Measurements from ENCODE around the gene ITGA11.

The ITGA11 gene, protein sequence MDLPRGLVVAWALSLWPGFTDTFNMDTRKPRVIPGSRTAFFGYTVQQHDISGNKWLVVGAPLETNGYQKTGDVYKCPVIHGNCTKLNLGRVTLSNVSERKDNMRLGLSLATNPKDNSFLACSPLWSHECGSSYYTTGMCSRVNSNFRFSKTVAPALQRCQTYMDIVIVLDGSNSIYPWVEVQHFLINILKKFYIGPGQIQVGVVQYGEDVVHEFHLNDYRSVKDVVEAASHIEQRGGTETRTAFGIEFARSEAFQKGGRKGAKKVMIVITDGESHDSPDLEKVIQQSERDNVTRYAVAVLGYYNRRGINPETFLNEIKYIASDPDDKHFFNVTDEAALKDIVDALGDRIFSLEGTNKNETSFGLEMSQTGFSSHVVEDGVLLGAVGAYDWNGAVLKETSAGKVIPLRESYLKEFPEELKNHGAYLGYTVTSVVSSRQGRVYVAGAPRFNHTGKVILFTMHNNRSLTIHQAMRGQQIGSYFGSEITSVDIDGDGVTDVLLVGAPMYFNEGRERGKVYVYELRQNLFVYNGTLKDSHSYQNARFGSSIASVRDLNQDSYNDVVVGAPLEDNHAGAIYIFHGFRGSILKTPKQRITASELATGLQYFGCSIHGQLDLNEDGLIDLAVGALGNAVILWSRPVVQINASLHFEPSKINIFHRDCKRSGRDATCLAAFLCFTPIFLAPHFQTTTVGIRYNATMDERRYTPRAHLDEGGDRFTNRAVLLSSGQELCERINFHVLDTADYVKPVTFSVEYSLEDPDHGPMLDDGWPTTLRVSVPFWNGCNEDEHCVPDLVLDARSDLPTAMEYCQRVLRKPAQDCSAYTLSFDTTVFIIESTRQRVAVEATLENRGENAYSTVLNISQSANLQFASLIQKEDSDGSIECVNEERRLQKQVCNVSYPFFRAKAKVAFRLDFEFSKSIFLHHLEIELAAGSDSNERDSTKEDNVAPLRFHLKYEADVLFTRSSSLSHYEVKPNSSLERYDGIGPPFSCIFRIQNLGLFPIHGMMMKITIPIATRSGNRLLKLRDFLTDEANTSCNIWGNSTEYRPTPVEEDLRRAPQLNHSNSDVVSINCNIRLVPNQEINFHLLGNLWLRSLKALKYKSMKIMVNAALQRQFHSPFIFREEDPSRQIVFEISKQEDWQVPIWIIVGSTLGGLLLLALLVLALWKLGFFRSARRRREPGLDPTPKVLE

DNA sequence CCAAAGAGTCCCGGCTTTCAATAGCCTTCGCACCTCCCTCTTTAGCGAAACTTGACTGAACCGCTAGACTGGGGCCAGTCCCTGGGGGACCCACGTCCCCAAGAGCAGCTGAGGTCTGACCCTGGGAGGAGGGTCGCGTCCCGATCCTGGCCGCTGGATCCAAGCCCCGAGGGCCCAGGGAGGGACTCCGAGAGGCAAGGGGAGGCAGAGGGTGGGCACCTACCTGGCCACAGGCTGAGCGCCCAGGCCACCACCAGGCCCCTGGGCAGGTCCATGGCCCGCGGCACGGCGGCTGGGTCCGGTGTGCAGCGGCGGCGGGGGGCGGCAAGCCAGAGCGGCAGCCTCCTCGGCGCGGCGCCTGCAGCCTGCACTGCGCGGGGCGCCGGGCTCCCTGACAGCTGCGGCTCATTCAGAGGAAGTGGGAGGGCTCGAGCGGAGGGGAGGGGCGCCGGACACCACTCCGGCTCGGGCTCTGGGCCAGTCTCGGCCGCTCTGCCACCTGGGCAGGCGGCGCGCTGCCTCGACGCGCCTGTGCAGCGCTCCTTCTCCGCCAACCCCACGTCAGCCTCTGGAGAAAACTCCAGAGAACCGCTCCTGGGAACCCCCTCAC, at the start of gene ITGA11:
TSS of gene ITGA11 (minus strand) at position 372 of the 610 bp plus-strand sequence. CDS start at position 275, 97 bp downstream.
- DNase-seq = no peak

DNA sequence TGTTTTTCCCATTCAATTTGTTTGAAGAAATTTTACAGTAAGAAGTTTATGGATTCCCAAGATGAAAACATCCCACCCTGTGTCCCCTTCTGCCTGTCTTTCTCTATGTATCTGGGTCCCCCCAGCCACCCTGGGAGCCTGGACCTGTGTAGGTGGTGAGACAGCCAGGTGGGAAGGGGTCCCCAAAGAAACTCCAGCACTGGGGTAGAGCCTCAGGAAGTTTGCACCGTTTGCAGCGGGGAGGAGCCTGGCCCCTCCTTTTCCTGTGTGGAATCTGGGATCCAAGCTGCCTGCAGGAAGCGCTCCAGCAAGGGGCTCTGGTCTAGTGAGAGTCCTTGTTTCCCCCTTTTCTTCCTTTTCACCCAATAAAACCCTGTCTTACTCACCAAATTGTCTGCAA, 49.4 kb upstream of the ITGA11 start:
- no peak for DNase-seq

DNA sequence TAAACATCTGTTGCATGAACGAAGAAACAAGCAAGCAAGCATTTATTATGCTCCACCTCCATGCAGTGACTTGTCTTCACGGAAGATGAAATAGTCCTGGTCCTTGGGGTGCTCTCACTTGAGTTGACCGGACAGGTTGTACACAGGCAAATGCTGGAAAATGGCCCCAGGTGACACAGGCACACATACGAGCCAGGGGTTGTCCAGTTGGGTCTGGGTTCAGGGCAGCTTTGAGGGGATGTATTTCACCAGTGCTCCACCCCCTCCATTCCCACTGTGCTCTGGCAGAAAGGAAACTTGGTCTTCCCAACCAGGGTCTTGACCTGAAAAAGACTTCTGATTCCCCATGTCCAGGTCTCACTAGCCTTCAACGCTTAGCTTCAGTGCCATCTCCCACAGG, 48.3 kb upstream of the ITGA11 start:
- DNase-seq = no peak

DNA sequence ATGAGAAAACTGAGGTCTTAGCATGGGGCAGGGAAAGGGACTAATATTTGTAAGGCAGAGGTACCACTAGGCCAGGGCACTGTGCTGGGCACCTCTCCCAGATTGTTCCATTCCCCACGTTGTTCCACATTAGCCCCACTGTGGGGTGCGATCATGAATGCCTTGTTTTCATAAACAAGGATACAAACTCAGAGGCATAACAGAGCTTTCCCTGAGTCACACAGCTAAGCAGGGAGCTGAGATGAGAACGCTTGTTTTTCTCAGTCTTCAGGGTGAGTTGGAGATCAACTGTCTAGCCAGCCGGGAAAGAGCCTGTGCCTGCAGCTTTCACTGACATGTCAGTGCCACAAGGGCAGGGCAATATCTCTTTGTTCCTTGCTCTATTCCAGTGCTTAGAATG, 47.9 kb upstream of the ITGA11 start:
- no peak for DNase-seq

DNA sequence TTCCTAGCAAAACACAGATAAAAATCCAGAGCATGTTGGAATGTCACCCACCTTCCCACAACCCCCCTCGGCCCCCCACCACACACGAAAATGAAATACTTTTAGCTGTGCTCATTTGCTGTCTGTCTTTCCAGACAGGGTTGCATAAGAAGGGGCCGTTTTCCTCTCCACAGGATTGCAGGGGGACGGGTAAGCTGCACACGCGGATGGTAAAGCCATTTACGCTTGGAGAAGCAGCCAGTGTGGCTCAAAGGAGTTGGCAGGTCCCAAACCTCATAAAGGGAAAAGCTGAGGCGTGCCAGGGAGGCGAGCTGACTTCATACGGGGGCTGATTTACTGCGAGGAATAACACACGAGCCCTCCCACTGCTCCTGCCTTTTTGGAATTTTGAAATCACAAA, 47.4 kb upstream of the ITGA11 start:
- no peak for DNase-seq

DNA sequence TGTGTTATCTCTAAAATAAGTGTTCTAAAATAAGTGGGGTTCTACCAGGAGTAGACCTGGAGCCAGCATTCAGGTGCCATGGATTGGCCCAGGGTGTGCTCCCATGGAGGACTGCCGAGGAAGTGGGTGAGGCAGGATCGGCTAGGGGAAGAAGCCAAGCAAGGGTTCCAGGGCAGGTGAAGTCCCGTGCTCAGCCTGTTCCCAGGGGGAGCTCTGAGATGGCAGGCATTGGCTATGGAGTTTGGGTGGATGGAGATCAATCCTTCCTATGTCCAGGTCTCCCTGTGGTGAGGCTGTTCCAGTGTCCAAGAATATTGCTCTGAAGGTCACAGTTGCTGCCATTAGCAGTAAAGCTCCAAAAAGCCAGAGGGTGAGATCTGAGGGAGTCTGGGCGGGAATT, 46.9 kb upstream of the ITGA11 start:
- no peak for DNase-seq

DNA sequence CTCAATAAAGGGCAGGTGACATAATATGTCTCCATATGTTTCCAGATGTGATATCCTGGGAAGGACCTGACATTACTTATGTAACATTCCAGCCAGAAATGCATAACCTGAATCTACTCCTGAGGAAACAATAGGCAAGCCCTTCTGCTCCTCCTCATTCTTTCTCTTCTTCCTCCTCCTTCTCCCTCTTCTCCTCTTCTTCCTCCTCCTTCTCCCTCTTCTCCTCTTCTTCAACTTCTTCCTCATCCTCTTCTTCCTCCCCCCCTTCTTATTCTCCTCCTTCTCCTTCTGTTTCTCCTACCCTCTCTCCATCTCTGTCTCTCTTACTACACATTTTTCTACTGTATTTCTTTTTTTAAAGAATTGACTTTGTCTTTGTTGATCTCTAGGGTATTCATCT, 43.5 kb upstream of the ITGA11 start:
- no peak for DNase-seq

DNA sequence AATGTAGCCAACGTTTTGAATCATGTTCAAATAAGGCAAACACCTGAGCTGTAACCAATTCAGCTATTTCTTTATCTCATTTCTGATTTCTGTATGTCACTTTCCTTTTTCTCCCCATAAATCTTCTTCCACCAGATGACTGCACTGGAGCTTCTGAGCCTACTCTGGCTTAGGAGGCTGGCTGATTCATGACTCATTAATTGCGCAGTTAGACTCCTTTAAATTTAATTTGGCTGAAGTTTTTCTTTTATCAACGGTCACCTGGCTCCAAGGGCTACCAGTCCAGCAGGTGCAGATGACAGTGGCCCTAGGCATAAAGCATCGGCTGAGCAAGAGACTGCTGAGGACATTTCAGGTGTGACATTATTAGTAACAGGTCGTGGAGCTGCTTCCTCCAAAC, 39.6 kb upstream of the ITGA11 start:
- DNase-seq = no peak

DNA sequence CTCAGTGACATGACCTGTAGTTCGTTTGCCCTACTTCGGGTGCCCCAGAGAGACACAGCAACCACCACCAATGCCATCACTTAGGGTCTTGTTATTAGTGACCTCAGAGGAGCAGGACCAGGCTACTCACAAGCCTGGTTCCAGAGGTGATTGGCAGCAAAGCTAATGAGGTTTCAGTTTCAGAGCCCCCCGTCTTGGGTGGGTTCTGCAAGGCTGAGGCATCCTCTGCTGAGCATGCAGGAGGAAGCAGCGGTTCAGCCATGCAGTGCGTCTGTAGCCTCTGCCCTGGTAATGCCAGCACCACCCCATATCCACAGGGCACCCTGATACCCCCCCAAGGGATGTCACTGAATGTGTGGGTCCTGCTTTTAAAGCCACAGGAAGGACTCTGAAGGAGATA, 39.0 kb upstream of the ITGA11 start:
- no peak for DNase-seq

DNA sequence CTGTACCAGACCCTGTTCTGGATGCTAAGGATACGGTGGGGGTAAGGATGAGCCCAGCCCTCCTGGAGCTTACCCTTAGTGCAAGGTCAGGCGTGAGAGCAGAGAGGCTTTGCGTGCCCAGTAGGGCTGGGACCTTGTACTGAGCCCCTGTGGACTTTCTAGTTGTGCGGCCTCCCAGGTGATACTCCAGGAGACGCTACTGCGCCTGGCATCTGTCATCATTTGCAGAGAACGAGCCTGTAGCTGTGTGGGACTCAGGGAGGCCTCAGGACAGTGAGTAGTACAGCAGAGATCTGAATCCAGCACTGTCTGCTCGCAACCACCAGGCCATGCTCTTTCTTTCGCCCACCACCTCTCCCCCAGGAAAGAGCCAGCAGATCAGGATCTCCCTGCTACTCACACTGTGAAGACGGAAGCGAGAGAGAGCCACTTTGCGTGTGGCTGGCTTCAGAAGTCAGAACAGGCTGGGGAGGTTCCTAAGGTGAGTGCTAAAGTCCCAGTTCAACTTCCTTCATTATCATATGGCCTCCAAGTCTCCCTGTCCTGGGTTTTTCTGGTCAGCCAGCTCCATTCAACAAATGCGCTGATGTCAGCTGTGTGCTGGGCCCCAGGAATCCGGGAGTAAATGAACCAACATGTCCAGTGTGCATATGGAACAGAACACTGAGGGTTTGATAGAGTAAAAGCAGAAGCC, 38.2 kb upstream of the ITGA11 start:
- DNase-seq = no peak

DNA sequence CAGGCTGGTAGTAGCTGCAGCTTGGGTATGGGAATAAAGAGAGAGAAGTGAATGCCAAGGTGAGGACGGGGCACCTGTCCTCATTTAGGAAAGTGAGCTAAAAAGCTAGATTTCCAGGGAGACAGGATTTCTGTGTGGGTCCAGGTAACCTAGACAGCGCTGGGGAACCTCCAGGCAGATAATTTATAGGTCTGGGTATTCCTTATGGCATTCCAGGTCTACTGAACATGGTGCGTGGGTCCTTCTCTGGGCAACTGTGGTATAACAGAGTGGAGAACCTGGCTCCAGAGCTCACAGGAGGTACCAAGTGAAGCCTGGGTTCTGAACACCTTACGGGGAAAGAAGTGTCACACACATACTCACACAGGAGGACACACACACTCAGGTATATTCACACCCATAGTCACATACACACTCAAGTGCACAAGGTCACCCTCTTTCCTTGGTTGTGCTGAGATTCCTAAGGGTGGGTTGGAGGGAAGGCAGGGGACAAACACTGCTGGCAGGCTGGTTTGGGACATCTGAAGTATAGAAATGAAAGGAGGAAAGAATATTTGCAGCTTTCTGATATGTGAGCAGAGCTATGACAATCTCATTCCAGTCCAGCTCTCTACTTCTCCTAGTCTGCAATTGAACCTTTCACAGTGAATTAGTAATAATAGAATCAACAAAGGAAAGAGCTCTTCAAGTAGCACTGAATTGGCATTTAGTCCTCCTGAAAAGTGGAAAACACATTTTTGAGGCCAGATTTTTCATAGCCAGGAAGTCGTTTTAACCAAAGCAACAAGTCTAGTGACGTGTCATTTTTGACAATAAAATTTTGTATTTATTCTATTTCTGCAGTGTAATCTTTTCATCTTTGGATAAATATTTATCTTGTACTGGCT, 37.4 kb upstream of the ITGA11 start:
- no peak for DNase-seq

DNA sequence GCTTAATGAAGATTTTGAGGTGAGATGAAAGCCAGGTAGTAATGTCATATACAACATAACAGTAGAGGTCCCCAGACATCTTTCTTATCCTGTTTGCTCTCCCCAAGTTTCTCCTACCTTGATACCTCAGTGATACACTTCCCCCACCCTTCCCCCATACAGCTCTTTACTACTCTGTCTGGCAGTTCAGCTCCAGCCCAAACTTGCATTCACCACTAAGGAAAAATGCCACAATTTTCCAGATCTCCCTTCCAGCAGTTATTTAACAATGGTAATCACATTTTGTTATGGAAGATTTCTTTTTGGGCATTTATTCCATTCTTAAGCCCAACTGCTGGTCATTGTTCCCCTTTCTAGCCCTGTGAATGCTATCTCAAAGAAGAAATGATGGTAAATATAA, 34.9 kb upstream of the ITGA11 start:
- no peak for DNase-seq

DNA sequence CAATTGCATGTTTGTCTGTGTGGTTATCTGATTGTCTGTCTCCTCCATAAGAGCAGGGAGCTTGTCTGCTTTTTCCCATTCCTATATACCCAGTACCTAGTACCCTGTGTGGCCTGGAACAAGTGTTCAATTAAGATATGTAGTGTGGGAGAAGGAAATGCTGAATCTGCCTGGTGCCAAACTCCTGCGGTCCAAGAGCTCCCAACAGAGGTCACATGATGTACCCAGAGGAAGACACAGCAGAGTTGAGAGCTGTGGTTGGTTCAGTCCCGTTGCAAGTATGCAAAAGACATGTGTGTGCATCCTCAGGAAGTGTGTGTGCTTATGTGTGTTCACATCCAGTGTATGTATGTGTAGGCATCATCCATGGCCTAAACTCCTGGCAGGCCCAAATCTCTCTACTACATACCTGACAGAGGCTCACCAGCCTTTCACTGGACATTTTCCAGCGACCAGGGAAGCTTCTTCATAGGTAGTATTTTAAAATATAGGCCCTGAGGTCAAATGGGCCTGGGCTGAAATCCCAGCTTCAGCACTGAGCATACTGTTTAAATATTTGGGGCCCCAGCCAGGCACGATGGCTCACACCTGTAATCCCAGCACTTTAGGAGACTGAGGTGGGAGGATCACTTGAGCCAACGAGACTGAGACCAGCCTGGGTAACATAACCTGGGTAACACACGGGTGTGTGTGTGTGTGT, 34.0 kb upstream of the ITGA11 start:
- DNase-seq = no peak

DNA sequence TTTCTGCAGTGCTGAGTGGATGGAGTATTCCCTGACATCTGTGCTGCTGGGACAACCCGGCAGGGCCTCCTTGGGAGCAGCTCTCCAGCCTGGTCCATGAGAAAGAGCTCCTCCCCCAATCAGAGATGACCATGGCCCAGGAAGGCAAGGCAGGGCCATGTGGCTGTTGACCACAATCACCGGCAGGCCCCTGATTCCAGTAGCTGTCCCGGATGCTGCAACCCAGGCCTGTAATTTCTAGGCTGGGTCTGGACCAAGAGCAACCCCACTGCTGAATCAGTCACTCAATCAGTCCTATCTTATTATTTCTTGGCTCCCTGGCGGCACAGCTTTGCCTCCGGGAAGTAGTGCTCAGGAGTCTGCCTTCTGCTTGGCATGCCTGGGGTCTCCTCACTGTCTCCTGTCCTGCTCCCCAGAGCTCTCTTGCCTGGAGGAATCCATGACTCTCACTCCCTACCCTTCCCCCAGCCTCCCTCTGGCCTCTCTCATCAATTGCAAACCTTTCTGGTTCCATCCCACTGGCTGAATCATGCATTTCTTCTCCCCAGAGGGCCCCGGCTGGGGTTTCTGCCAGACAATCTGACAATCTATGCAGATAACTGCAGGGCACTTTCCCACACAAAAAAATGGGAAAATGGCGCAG, 32.6 kb upstream of the ITGA11 start:
- no peak for DNase-seq

DNA sequence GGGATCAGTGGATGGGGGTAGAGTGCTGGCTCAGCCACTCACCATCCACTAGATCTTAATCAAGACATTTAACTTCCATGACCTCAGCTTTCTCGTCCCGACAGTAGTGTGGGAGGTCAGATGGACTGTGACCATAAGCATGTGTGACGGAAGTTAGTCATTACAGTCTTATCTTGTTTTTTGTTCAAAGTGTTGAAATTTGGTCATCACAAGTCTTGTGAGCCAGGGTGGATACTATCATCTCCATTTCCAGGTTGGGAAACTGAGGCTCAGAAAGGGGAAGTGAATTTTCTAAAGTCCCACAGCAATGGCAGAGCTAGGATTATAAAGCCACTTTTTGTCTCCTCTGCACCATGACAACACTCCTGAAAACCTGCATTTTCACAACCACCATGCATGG, 32.0 kb upstream of the ITGA11 start:
- DNase-seq = no peak

DNA sequence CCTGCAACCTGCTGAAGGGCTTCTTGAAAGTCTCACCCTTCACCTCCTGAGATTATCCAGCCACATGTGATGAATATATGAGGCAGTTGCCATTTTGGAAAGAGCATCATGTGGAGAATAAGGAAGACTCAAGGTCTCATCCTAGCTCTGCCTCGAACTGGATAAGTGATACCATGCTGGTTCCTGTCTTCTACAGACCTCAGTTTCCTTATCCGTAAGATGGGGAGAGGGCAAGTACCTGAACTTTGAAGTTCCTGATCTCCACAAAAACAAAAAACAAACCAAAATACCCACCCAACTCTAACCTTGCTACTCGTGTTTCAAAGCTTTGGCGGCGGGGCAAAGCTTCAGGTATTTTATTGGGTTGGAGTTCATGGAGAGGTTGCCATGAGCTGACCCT, 31.5 kb upstream of the ITGA11 start:
- DNase-seq = no peak

DNA sequence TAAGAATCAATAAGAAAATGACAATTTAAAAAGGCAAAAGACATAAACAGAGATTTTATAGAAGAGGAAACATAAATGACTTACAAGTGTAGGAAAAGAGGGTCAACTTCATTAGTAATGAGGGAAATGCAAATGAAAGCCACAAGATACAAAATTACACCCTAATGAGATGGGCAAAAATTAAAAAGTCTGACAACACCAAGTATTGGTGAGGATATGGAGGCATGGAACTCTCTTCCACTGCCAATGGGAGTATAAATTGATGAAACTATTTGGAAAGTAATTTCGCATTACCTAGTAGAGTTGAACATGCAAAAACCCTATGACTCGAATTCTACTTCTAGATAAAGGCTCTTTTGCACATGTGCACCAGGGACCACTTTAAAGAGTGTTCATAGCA, 28.2 kb upstream of the ITGA11 start:
- no peak for DNase-seq

DNA sequence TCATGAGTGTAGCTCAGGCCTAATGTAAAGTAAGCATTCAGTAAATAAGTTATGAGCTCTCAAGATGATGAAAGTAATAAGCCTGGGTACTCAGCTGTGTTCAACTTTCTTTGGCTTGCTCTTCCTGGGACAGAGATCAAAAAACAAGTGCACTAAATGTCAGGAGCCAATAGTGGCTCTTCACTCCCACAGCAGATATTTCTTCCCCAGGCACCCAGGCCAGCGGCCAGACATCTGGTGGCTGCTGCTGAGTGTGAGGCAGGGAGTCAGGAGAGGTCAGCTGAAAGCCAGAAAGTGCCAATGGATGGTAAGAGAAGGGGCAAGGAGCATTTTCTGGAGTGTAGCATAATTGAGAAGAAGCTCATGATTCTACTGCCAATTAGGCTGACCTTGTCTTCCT, 18.2 kb upstream of the ITGA11 start:
- no peak for DNase-seq

DNA sequence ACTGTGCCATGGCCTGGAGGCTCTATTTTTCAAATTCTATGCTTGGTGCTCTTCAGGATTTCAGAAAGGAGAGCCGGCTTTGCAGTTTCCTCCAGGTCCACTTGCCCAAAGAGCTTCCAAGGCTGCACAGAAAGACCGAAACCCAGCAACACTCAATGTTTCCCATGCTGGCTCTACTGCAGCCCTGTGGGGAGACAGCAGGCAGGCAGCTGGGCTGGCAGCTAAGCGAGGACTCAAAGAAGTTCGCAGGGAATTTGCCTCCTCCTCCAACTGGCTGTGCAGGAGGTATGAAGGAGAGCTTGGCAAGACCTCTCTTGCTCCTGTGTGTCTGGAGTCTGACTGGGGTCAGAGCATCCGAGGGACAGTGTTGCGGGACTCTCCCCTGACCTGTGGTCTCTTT, 17.4 kb upstream of the ITGA11 start:
- peak; percentile 1 for DNase-seq
